Measurements from ENCODE around the gene A4GALT.

Gene A4GALT

GRCh38 chr22:42648368-42649245 lies 72.1 kb downstream of the A4GALT start:
- DNase-seq (ENCODE audit: low read depth) = peak; percentile 12

DNA sequence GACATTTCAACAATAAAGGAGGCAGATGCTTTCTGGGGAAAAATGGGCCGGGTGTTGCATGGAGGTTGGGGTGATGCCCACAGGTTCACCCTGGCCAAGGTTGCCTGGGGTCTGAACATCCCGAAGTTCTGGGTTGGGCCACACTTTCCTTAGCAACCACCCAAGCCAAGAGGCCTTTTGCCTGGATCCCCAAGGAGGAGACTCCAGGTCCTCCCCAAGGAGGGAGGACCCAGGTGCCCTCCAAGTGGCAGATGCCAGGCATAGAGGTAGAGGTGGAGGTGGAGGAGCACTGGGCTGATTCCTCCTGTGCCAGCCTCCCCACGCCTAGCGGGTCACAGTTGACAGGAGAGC lies 72.7 kb downstream of the A4GALT start:
- DNase-seq (ENCODE audit: low read depth) = no peak

GRCh38 chr22:42646569-42647525 lies 73.8 kb downstream of the A4GALT start:
- no peak for DNase-seq (ENCODE audit: low read depth)

DNA sequence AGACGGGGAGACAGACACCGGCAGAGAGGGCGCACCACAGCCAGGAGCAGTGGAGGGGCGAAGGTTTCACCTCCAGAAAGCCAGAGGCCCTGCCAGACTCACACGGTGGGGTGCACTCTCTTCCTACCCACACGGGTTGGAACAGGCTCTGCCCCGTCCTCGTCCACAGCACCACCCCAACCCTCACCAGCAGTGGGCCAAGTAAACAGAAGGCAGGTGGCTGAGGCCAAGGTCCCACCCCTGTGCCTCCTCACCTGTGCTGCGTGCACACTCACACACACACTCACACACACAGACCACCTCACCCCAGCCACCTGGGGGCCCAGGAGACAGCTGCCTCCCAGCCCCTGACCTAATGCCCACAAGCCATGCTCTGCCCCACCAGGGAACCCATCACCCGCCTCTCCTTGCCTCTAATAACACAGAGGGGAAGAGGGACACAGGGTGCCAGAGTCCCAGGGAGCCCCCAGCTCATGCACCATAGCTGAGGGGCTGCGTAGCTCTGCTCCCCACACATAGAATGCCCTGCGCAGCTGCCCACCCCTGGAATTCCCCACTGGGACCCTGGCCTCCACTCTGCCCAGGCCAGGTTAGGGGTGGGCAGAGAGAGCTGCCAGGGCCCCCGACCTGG lies 74.6 kb downstream of the A4GALT start:
- DNase-seq (ENCODE audit: low read depth) = no peak

DNA sequence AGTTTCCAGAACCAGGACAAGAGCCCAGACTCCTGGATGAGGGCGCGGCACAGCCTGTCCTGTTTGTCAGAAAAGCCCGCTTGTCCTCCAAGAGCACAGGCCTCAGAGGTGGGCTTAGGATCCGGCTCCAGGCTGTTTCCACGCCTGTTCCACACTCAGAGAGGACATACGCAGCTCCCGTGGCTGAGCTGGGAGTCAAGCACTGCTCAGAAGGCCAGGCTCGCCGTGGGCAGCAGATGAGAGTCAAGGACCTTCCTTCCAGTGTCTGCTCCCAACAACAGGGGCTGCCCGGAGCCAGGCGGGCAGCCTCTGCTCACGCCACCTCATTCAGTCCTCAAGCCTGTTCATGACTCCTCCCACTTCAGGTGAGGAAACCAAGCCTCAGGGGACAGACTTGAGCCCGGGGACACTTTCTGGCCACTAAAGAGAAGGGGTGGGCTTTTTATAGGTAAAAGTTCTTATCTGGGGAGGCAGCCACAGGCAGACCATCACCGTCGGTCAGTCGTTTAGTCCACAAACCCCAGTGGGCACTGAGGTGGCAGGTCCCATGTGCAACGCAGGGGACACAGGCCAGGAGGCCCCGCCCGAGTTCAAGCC lies 75.2 kb downstream of the A4GALT start:
- no peak for DNase-seq (ENCODE audit: low read depth)

- DNase-seq (ENCODE audit: low read depth) = no peak
Observed at GRCh38 chr22:42644422-42645340, 76.0 kb downstream of the A4GALT start.

GRCh38 chr22:42643634-42644421 lies 76.8 kb downstream of the A4GALT start:
- no peak for DNase-seq (ENCODE audit: low read depth)

DNA sequence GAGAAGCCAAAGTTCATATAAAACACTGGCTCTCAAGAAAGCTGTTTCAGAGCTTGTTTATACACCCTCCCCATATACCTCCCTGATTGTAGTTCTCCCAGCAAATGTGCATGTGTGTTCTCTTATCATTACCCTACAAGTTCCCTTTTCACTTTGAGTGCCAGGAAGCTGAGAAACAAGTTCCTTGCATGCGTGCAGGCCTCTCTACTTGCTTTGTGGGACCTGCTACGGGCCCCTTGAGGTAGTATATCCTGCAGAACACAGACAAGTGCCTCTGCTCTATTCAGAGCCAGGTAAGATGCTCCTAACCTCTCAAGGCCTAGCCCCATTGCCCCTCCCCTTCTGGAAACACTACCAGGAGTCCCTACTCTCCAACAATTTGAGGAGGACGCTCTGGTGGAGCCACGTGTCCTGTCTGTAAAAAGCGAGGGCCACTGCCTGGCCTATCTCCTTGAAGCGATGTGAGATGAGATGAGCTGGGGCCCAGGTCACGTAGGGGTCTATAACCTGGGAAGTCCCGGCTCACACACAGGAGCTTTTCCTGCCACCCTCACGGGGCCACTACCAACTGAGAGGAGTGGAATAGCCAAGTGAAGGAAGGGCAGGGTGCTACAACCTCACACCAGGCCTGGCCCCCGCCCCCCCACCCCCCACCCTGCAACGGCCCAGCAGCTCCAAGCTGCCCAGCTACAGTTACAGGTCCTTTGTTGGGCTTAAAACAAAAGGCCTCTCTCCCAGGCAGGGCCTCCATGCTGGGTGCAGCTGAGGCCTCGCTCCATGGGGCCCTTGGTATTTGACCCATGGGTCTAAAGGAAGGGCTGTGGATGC lies 77.7 kb downstream of the A4GALT start:
- DNase-seq (ENCODE audit: low read depth) = no peak
